K562 (cell line): ENCODE results near the gene TTC39A.

Experiments
- ARNT ChIP-seq, 2 experiments: fragments of 450-650 bp; IDR thresholded peaks; 2 replicates each; pipeline ENCODE4 v1.6.1; 2016; ENCODE audit warnings: mild to moderate bottlenecking in 1 of 2
- DDX20 ChIP-seq: fragments of 450-650 bp; IDR thresholded peaks from 2 replicates; pipeline ENCODE4 v1.6.1; 2016; ENCODE audit warnings: missing genetic modification characterization, low read depth, mild to moderate bottlenecking, missing compliant biosample characterization, moderate library complexity
- FOXM1 ChIP-seq, 2 experiments: fragments of 450-650 bp in 1 of 2; sonication (generic) in 1 of 2; formaldehyde crosslinking in 1 of 2; IDR thresholded peaks; 2 replicates each; pipeline versions ENCODE4 v1.6.1 to v1.9.0; 2017 to 2022; ENCODE audit warnings: low read depth in 2 of 2, mild to moderate bottlenecking in 2 of 2, missing genetic modification reagents in 1 of 2, moderate library complexity in 1 of 2
- FOXO4 ChIP-seq: fragments of 450-650 bp; formaldehyde crosslinking; IDR thresholded peaks from 2 replicates; pipeline ENCODE4 v1.4.0; 2020; ENCODE audit warnings: mild to moderate bottlenecking, moderate library complexity
- JUN ChIP-seq, 2 experiments: sonication (generic) in 1 of 2; formaldehyde crosslinking in 1 of 2; IDR thresholded peaks; 2 replicates each; pipeline versions ENCODE4 v1.6.1 to v1.8.0; 2012 to 2022; ENCODE audit warnings: borderline replicate concordance in 2 of 2, mild to moderate bottlenecking in 2 of 2, improper control_type of control experiment in 1 of 2, low read depth in 1 of 2, low read length in 1 of 2, missing genetic modification reagents in 1 of 2
- MEIS2 ChIP-seq: fragments of 450-650 bp; IDR thresholded peaks from 2 replicates; pipeline ENCODE4 v1.6.1; 2014; ENCODE audit warnings: mild to moderate bottlenecking; ENCODE audit not compliant: partially characterized antibody
- MIER1 ChIP-seq: fragments of 450-650 bp; IDR thresholded peaks from 2 replicates; pipeline ENCODE4 v1.6.1; 2016; ENCODE audit warnings: antibody characterized with exemption, mild to moderate bottlenecking, low read depth
- MYNN ChIP-seq, 2 experiments: sonication (generic); formaldehyde crosslinking in 1 of 2; IDR thresholded peaks; 2 replicates each; pipeline versions ENCODE4 v1.5.0 to v1.6.1; 2016 to 2020; ENCODE audit warnings: antibody characterized with exemption in 1 of 2, missing genetic modification reagents in 1 of 2
- RCOR1 ChIP-seq, 2 experiments: IDR thresholded peaks; 2 replicates each; pipeline ENCODE4 v1.6.1; 2012; ENCODE audit warnings: low read depth in 2 of 2, low read length in 2 of 2, borderline replicate concordance in 1 of 2, improper control_type of control experiment in 1 of 2
- ZBED1 ChIP-seq: IDR thresholded peaks from 2 replicates; pipeline ENCODE4 v1.6.1; 2014
- ZFP36 ChIP-seq: fragments of 150-350 bp; IDR thresholded peaks from 2 replicates; pipeline ENCODE4 v1.6.1; 2018; ENCODE audit warnings: low read length, low read depth; ENCODE audit not compliant: partially characterized antibody
- ZSCAN29 ChIP-seq: fragments of 450-650 bp; IDR thresholded peaks from 2 replicates; pipeline ENCODE4 v1.6.1; 2017
- TF ChIP-seq, protein P1 (sequence below): fragments of 250-450 bp; sonication (Bioruptor Pico); IDR thresholded peaks from 2 replicates; pipeline ENCODE4 v1.8.0; 2022; ENCODE audit warnings: inconsistent platforms
- TF ChIP-seq, protein P2 (sequence below): fragments of 450-650 bp; IDR thresholded peaks from 2 replicates; pipeline ENCODE4 v1.6.1; 2017; ENCODE audit warnings: antibody characterized with exemption, mild to moderate bottlenecking

GRCh38 chr1:51308636-51309035 lies 21.7 kb downstream of the TTC39A start:
- TF ChIP-seq MYNN (IDR thresholded peaks at IDR 0.05) (no peak), MYNN (CRISPR knock-in tag; IDR thresholded peaks at IDR 0.05) (no peak), JUN (IDR thresholded peaks at IDR 0.05; ENCODE audit: borderline replicate concordance, low read depth, low read length) (no peak), JUN (CRISPR knock-in tag; IDR thresholded peaks at IDR 0.05; ENCODE audit: borderline replicate concordance) (no peak), RCOR1 (IDR thresholded peaks at IDR 0.05; ENCODE audit: borderline replicate concordance in 1 of 2, low read depth in 2 of 2, low read length in 2 of 2) (no peak), FOXO4 (CRISPR knock-in tag) (no peak), ZSCAN29 (no peak), DDX20 (tag) (no peak), ZFP36 (no peak), MEIS2 (no peak), FOXM1 (IDR thresholded peaks at IDR 0.05; ENCODE audit: low read depth) (no peak), FOXM1 (CRISPR knock-in tag; IDR thresholded peaks at IDR 0.05; ENCODE audit: low read depth) (no peak), ZBED1 (no peak), MIER1 (no peak), ARNT (IDR thresholded peaks at IDR 0.05) (no peak)
- TF ChIP-seq, protein P1, sequence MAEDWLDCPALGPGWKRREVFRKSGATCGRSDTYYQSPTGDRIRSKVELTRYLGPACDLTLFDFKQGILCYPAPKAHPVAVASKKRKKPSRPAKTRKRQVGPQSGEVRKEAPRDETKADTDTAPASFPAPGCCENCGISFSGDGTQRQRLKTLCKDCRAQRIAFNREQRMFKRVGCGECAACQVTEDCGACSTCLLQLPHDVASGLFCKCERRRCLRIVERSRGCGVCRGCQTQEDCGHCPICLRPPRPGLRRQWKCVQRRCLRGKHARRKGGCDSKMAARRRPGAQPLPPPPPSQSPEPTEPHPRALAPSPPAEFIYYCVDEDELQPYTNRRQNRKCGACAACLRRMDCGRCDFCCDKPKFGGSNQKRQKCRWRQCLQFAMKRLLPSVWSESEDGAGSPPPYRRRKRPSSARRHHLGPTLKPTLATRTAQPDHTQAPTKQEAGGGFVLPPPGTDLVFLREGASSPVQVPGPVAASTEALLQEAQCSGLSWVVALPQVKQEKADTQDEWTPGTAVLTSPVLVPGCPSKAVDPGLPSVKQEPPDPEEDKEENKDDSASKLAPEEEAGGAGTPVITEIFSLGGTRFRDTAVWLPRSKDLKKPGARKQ (CRISPR knock-in tag), result no peak
- TF ChIP-seq, protein P2, sequence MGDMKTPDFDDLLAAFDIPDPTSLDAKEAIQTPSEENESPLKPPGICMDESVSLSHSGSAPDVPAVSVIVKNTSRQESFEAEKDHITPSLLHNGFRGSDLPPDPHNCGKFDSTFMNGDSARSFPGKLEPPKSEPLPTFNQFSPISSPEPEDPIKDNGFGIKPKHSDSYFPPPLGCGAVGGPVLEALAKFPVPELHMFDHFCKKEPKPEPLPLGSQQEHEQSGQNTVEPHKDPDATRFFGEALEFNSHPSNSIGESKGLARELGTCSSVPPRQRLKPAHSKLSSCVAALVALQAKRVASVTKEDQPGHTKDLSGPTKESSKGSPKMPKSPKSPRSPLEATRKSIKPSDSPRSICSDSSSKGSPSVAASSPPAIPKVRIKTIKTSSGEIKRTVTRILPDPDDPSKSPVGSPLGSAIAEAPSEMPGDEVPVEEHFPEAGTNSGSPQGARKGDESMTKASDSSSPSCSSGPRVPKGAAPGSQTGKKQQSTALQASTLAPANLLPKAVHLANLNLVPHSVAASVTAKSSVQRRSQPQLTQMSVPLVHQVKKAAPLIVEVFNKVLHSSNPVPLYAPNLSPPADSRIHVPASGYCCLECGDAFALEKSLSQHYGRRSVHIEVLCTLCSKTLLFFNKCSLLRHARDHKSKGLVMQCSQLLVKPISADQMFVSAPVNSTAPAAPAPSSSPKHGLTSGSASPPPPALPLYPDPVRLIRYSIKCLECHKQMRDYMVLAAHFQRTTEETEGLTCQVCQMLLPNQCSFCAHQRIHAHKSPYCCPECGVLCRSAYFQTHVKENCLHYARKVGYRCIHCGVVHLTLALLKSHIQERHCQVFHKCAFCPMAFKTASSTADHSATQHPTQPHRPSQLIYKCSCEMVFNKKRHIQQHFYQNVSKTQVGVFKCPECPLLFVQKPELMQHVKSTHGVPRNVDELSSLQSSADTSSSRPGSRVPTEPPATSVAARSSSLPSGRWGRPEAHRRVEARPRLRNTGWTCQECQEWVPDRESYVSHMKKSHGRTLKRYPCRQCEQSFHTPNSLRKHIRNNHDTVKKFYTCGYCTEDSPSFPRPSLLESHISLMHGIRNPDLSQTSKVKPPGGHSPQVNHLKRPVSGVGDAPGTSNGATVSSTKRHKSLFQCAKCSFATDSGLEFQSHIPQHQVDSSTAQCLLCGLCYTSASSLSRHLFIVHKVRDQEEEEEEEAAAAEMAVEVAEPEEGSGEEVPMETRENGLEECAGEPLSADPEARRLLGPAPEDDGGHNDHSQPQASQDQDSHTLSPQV, result no peak
